ENCODE measurements around the gene TET3. TPM values are rescaled to one million over a fixed set of nuclear protein-coding genes. Genes with fewer than 3 reads are reported as not detected.

The TET3 gene
- total RNA-seq, 1 donor from 2014 or later = 23.0 TPM

GRCh38 chr2:73981081-73982001, 3.4 kb upstream of the TET3 start:
- DNase-seq (ENCODE audit: low spot score) = peak; percentile 46
- Mint-ChIP-seq H3K4me3 (ENCODE audit: unreplicated experiment) (peak overlapping the region; percentile 86), H3K9me3 (ENCODE audit: unreplicated experiment) (no peaks in the 10 kb centered on the region), H3K4me1 (ENCODE audit: unreplicated experiment) (peaks cover 32% of the 10 kb centered on the region), H3K27ac (ENCODE audit: unreplicated experiment) (peak overlapping the region; percentile 41), H3K36me3 (ENCODE audit: low read depth, unreplicated experiment) (peaks cover 4% of the 10 kb centered on the region), H3K27me3 (ENCODE audit: unreplicated experiment) (peaks cover 15% of the 10 kb centered on the region)
- TF ChIP-seq CTCF (IDR thresholded peaks at IDR 0.05; ENCODE audit: unreplicated experiment) = no peak

GRCh38 chr2:73982140-73982617, 2.5 kb upstream of the TET3 start:
- Mint-ChIP-seq H3K4me1 (ENCODE audit: unreplicated experiment) (peaks cover 39% of the 10 kb centered on the region), H3K27me3 (ENCODE audit: unreplicated experiment) (peaks cover 21% of the 10 kb centered on the region), H3K4me3 (ENCODE audit: unreplicated experiment) (no peak overlapping the region), H3K27ac (ENCODE audit: unreplicated experiment) (peak overlapping the region; percentile 41), H3K9me3 (ENCODE audit: unreplicated experiment) (no peaks in the 10 kb centered on the region), H3K36me3 (ENCODE audit: low read depth, unreplicated experiment) (peaks cover 11% of the 10 kb centered on the region)
- no peak for DNase-seq (ENCODE audit: low spot score)
- no peak for TF ChIP-seq CTCF (IDR thresholded peaks at IDR 0.05; ENCODE audit: unreplicated experiment)

- no peaks in the 10 kb centered on the region for H3K9me3 Mint-ChIP-seq (ENCODE audit: unreplicated experiment)
- H3K4me3 Mint-ChIP-seq (ENCODE audit: unreplicated experiment) = peak overlapping the region; percentile 93
- DNase-seq (ENCODE audit: low spot score) = no peak
- H3K4me1 Mint-ChIP-seq (ENCODE audit: unreplicated experiment) = peaks cover 50% of the 10 kb centered on the region
- peaks cover 24% of the 10 kb centered on the region for H3K27me3 Mint-ChIP-seq (ENCODE audit: unreplicated experiment)
- H3K36me3 Mint-ChIP-seq (ENCODE audit: low read depth, unreplicated experiment) = peaks cover 12% of the 10 kb centered on the region
- no peak for TF ChIP-seq CTCF (IDR thresholded peaks at IDR 0.05; ENCODE audit: unreplicated experiment)
- peak overlapping the region; percentile 85 for H3K27ac Mint-ChIP-seq (ENCODE audit: unreplicated experiment)
These were observed 1.1 kb upstream of the TET3 start for GRCh38 chr2:73983322-73984202.

GRCh38 chr2:73984922-73985307, 205 bp downstream of the TET3 start:
- Mint-ChIP-seq H3K36me3 (ENCODE audit: low read depth, unreplicated experiment) (peaks cover 18% of the 10 kb centered on the region), H3K4me1 (ENCODE audit: unreplicated experiment) (peaks cover 45% of the 10 kb centered on the region), H3K9me3 (ENCODE audit: unreplicated experiment) (no peaks in the 10 kb centered on the region), H3K4me3 (ENCODE audit: unreplicated experiment) (no peak overlapping the region), H3K27ac (ENCODE audit: unreplicated experiment) (no peak overlapping the region), H3K27me3 (ENCODE audit: unreplicated experiment) (peaks cover 24% of the 10 kb centered on the region)
- TF ChIP-seq CTCF (IDR thresholded peaks at IDR 0.05; ENCODE audit: unreplicated experiment) = no peak
- DNase-seq (ENCODE audit: low spot score) = peak; percentile 56

All from endothelial cell (in vitro differentiated cells).